HG03135 (cell line): Measurements from ENCODE around the gene COMMD3.
"Not testable (repeated sequence)": the region's sequence is repeated elsewhere in the genome, so short reads cannot be mapped to it uniquely, and the experiment has no call there.

ENCODE experiments used
- ATAC-seq: cut with Tn5 transposase; IDR thresholded peaks from one replicate; pipeline ENCODE4 v1.9.1; 2021; ENCODE audit warnings: mild to moderate bottlenecking, moderate library complexity; ENCODE audit not compliant: unreplicated experiment

COMMD3 gene

DNA sequence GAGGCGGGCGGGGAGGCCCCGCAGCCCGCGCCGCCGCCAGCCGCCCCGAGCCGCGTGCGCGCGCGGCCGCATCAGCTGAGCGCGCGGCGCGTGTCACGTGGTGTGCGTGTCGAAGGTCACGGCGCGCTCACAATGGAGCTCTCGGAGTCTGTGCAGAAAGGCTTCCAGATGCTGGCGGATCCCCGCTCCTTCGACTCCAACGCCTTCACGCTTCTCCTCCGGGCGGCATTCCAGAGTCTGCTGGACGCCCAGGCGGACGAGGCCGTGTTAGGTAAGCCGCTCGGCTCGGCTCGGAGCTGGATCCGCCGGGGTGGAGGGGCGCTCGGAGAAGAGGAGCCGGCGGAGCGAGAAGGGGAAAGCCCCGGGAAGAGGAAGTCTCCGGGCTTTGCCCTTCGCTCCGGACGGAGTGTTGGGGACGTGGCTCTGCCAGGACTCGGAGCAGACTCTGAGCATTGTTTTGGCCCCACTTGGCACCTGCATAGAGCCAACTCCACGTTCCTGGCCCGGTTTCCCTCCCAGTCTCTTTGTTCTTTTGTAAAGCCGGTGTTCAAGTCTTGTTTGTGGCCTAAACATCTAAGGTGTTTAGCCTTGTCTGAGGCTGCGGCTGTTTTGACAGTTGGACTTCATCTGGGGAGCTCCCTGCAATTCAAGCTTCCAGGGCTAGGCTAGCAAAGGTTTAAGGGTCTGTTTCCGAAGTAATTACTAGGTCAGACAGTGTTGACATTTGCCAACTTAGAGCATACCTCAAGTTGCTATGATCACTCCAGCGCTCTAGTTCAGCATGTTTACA, at the start of gene COMMD3:
COMMD3 (plus strand) TSS at position 103 of the 790 bp plus-strand sequence; CDS start at position 133, 30 bp downstream.
- ATAC-seq: peak; percentile 59

DNA sequence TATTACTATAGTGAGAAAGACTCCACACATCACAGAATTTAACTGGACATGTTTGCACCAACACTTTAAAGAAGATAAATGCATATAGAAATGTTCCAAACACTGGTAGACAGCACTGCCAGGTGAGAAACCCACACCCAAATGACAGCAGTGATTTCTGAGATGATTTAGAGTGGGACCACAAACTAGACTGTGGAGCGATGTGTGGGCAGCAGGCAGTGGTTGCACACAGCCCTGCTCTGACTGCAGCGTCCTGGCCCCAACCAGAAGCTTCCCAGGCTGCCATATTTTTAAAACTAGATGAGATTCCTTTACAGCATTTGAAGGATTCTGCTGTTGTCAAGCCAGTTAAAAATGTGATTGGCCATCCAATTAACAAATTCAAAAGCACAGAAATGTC, 47.7 kb upstream of the COMMD3 start:
- no peak for ATAC-seq

DNA sequence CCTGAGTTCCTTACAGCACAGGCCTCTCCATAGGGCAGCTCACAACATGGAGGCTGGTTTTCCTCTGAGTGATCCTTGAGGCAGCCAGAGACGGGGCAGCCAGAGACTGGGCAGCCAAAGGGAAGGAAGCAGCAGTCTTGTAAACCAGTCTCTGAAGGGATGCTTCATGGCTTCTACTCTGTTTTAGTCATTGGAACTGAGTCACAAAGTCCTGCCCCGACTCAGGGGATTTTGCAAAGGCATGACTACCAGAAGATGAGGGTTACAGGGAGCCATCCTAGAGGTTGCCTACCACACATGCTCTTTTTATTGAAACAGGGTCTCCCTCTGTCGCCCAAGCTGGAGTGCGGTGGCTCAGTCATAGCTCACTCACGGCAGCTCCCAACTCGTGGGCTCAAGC, 44.4 kb upstream of the COMMD3 start:
- ATAC-seq: no peak

DNA sequence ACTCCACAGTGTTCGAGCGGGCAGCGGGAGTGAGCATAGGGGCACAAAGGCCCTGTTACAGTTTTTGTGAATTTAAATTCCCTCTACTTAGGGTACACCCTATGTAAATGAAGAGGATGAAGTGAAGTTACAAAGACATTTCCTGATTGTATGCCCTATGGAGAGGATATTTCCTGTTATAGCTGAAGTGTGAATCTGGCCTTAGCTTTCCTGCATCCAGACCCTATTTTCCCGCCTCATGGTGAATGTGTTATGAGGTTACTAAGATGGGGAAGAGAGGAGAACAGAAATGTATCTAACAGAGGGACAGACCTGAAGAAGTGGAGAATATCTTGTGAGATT, 37.8 kb upstream of the COMMD3 start:
- no peak for ATAC-seq

DNA sequence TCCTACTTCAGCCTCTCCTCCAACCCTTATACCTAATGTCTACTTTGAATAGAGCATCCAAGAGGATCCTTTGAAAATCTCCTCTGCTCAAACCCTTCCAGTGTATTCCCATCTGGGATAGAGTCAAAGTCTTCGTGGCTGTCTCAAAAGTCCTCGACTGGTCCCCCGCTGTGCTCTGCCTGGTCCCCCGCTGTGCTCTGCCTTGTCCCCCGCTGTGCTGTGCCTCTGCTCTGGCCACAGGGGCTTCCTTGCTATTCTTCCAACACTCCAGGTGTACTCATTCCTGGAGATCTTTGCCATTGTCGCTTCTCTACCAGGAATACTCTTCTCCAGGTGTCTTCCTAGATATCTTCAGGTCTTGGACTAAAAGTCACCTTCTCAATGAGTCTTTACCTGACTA, 36.1 kb upstream of the COMMD3 start:
- ATAC-seq: no peak

DNA sequence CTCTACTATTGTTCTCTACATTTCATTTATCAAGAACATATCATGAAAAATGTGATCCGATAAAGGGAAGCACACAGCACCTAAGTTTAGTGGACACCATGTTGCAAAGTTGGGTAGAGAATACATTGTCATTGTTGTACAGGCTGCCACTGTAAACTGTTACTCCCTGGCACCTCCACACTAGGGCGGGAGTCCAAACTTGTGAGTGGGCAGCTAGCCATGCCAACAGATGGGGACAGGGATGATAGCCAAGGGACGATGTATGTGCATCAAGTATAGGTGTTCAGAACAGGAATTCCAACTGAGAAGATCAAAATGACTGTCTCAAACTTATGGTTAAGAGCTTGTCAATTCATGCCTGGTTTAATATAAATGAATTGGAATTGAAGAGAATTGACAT, 31.1 kb upstream of the COMMD3 start:
- no peak for ATAC-seq

DNA sequence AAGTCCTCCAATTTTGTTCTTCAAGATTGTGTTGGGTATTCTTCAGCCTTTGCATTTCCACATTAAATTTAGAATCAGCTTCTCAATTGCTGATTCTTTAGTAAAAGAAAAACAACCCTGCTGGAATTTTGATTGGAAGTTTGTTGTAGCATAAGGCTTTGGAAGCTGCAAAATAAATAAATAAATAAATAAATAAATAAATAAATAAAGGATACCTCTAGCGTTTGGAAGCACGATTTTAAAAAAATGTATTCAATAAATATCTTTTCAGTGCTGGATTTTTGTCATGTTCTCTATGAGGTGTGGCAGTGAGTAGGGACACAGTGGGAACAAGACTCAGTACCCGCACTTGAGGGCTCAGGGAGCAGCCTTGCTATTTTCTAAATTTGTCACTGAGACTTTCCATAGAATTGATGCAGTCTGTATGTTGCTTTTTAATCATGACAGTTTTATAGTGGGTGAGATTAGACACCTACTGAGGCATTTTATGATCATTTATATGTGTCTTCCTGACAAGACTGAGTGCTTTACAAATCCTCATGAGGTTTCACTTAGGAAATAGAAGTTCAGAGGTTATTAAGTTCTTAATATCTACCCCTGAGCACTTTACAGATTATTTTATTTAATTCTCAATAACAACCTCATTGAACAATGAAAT, 22.3 kb upstream of the COMMD3 start:
- no peak for ATAC-seq

DNA sequence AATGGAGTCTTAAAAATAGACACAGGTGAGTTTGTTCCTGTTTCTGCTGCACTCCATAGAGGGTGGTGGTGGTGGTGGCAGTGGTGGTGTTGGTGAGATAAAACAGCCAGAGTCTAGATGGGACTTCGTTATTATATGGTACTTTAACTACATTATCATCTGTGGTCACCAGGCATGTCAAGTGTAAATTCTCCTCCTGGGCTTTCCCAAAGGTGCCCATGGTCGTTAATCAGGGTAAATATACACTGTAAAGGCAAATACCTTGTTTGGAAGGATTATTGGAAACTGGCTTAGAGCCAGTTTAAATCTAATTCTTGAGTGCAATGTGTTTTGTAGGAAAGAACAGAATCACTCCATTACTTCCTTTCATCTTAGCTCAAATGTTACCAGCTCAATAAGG, 21.5 kb upstream of the COMMD3 start:
- ATAC-seq: no peak

DNA sequence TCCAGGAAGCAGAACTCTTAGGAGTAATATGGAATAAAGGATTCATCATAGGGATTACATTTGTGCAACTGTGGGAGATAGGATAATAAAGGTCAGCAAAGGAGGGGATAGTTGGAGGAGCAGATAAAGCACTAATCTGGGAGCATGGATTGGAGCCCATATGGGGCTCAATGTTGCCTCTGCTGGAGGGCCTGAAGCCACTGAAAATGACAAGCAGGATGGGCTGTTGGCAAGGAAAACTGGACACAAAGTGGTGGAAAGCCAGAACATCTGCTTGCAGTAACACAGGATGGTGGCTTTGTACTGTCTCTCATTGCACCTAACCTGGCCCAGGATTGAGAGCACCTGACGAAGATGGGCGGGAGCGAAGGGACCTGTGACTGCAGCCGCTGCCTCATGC, 15.0 kb upstream of the COMMD3 start:
- no peak for ATAC-seq

DNA sequence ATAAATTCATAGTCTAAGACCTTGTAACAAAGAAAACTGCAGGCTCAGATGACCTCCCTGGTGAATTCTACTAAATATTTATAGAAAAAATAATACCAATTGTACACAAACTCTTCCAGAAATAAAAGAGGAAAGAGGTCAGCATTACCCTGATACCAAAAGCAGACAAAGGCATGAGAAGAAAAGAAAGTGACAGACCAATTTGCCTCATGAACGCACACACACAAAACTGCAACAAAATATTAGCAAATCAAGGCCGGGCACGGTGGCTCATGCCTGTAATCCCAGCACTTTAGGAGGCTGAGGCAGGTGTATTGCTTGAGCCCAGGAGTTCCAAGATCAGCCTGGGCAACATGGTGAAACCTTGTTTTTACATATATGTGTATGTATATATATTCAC, 12.7 kb upstream of the COMMD3 start:
- no peak for ATAC-seq

DNA sequence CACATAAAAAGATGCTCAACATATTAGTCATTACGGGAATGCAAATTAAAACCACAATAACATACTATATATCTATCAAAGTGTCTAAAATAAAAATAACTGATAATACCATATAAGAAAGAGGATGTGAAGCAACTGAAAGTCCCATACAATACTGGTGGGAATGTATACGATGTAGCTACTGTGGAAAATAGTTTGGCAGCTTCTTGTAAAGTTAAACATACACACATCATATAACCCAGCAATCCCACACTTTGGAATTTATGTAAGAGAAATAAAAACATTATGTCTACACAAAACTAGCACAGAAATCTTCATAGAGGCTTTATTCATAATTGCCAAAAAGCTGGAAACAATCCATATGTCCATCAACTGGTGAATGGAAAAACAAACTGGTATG, 10.5 kb upstream of the COMMD3 start:
- ATAC-seq: no peak

DNA sequence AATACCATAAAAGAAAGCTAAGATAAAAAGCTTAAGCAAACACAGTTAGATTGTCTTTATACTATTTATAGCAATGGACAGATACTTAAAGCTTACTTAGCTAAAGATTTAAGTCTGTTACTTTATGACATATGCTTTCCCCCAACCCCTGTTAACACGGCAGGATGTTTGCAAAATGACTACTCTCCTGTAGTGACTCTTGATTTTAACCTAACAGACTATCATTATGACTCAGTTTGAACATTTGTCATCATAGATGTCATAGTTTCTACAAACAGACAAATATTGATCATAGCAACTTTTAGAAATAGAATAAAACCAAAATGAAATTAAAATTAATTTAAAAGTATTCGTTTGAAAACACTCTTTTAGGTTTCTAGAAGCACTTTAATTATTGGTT, 7.8 kb upstream of the COMMD3 start:
- peak; percentile 92 for ATAC-seq

DNA sequence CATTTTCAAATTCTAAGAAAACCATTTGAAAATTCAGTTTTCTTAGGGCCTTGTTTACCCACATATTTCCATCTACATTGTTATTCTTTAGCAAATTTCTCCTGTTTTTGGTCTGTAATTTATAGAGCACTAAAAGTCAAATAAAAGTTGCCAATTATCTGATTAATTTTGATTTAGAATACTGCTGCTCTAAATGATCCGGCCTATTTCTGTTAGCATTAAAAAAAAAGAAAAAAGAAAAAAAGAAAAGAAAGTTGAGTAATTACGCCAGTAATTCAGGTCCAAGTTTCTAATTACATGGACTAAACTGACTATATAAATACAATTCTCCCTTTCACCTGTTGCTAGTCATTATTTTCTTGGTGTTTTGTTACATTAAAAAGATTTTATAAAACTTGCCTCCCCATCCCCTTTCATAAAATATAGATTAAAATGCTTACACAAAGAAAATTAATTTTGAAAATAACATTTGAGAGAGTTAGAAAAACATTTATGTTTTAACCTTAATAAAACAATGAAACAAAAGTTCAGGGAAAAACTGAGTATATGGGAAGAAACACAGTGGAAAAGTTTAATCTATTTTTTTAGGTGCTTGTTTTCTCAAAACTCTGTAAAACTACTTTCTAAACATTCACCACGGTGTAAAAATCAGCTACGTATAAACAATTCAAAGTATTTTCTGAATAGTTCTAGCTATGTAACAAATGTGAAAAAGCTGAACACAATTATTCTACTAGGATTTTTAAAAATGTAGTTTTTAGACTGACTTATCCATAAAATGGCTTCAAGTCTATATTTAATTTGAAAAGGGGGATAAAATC, 6.8 kb upstream of the COMMD3 start:
- ATAC-seq: no peak

DNA sequence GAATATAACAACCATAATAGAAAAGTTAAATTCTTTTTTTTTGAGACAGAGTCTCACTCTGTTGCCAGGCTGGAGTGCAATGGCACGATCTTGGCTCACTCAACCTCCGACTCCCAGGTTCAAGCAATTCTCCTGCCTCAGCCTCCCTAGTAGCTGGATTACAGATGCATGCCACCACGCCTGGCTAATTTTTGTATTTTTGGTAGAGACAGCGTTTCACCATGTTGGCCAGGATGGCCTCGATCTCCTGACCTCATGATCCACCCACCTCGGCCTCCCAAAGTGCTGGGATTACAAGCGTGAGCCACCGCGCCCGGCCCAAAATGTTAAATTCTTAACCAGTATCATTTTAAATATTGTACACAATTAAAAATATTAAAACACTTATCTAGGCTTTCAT, 6.2 kb upstream of the COMMD3 start:
- ATAC-seq: not testable (repeated sequence)

DNA sequence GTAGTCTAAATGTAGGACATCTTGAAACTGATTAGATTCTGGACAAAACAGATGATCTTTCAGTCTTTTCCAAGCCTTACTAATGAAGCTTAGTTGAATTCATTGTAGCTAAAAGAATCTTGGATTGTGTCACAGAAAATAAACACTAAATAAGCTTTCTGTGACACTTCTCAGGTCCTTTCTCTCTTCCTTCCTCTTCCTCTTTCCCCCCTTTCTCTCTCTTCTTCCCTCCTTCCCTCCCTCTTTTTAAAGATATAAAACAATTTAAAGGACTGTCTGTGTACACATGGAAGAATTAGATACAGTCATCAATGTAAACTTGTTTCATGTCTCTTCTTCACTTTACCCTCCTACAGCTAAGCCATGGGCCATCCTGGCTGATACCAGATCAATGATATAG, 5.3 kb upstream of the COMMD3 start:
- ATAC-seq: no peak

DNA sequence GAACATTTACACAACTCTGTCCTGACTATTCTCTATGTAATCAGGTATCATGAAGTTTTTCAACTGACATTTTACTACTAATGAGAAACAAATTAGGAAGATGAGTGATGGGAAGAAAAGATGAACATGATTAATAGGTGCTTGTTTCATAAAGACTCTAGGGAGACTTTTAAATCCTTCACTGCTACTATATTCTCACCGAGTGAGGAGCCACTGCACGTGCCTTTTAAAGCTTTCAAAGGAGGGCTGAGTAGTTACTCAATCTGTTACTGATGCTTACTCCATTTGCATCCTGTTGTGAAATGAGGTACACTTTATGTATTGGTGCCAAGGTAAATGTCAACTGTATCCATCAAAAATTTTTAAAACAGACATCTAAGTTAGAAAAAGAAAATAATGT, 1.3 kb upstream of the COMMD3 start:
- ATAC-seq: no peak

DNA sequence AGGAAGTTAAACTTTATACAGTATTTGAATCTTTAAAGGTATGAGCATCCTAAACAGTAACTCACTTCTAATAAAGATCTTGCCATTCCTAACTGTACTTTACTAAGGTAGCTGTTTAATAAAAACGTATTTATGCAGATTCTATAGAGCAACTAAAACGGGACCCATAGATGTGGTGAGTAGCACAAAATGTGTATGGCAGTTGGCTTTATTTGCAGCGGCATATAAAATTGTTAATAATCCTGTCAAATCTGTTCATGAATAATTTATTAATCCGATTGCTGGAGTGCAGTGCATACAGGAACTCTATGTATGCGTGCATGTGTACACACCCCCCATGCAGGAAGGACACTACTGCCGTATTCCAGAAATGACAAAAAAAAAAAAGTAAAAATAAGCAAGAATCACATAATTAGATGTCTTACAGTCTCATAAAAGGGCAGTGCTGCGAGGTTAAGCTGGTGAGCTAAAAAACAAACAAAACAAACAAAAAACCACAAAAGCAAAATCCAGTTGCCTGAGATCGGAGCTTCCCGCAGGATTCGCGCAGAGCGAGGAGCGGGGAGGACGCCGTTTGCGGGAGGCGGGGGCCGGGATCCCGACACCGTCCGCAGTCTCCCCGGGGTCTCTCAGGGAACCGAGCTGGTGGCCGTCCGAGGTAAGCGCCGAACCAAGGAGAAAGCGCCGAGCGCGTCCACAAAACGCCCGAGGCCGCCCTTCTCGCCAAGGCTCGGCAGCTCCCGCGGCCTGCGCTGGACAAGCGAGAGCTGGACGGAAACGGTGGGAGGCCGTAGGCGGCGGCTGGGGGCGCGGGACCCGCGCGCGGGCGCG, 518 bp upstream of the COMMD3 start:
- ATAC-seq: peak; percentile 22

DNA sequence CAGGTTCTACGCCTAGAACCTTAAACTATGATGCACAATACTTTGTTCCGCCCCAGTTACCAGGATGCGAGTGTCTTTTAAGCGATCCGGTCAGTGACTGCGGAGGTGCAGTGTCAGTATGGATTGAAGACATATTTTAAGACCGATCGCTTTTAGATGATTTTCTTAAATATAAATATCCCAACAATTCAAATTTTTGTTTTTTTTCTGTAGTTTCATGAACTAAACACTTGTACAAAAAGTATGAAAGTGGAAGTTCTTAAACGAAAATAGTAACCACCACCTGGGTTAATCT, 835 bp downstream of the COMMD3 start:
- ATAC-seq: no peak

DNA sequence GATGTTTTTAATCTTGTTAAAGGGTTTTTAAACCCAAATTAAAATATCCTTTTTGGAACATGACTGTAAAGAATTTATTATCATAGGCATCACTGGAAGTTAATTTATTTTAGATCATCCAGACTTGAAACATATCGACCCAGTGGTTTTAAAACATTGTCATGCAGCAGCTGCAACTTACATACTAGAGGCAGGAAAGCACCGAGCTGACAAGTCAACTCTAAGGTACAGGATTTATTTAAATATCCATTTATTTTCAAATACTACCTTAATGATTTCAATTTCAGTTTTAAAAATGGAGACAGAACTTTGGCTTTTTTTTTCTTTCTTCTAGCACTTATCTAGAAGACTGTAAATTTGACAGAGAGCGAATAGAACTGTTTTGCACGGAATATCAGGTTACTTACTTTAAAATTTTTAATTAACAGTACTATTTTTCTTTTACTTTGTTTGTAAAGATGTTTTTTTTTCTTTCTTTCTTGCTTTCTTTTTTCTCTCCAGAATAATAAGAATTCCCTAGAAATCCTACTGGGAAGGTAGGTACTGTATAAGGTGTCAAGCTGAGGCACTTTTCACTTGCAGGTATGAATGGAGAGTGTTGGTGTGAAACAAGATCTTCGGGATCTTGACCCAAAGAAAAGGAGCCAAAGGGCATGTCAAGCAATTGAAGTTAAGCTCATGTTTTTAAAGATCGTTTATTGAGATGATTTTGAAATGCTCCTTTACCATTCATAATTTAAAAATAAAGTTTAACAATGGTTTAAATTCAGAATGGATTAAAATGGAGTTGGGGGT, 1.8 kb downstream of the COMMD3 start:
- no peak for ATAC-seq

DNA sequence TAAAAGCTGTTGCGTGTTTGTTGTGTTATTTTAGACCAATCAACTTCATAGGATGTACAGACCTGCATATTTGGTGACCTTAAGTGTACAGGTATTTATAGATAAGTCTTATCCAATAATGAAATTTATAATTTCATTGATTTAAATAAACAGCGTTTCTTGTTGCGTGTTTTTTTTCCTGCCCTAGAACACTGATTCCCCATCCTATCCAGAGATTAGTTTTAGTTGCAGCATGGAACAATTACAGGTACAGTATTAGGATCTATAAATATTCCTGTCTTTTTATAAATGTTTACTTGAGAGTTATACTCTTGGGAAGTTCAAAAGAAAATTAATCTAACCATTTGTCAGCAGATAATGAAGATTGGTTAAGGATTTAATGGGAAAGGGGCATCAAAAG, 2.6 kb downstream of the COMMD3 start:
- ATAC-seq: no peak
